NCI-H1417 treated with DMSO at 0.1 percent for 48 hours (cell line): ENCODE results near the gene STXBP3.
A peak's percentile ranks its signal among the peaks of the same experiment; 100 is the strongest.
"Not testable (repeated sequence)": the region's sequence is repeated elsewhere in the genome, so short reads cannot be mapped to it uniquely, and the experiment has no call there.

Source experiments
- DNase-seq: peaks from one replicate; lab custom pipeline; 2025; lab: John Stamatoyannopoulos, UW

Gene STXBP3

GRCh38 chr1:108746382-108747170 is at the start of gene STXBP3:
TSS of gene STXBP3 (plus strand) at chr1:108746674. CDS start at chr1:108746738, 64 bp downstream.
- peak; percentile 72 for DNase-seq

GRCh38 chr1:108699375-108700332 is 46.8 kb upstream of the STXBP3 start:
- no peak for DNase-seq

DNA sequence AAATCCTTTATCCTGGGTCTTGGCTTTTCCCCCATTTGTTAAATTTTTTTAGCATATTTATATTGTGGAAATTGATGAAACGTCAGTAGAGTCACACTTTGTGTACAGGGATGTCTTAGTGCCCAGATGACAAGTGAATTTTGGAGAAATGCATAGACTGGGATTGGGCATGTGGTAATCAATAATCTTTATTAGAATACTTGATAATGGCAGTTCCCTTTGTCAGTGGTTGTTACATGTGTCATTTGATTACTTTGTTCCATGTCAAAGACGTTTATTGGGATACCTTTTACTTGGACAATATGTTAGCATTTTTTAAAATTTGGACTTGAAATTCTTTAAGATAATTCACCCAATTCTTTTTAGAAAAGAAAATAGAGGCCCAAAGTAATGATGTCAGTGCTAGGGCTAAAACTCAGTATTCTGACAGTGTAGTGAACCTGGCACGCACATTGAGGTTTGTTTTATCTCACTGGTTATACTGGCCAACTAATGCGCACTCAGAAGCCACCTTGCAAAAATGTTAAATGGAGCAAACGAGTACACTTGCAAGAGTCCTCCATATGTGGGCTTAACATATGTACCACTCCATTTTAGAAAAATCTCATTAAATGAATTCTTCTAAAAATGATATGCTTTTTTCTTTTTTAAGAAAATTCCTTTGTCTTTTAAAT is 45.2 kb upstream of the STXBP3 start:
- DNase-seq = no peak

DNA sequence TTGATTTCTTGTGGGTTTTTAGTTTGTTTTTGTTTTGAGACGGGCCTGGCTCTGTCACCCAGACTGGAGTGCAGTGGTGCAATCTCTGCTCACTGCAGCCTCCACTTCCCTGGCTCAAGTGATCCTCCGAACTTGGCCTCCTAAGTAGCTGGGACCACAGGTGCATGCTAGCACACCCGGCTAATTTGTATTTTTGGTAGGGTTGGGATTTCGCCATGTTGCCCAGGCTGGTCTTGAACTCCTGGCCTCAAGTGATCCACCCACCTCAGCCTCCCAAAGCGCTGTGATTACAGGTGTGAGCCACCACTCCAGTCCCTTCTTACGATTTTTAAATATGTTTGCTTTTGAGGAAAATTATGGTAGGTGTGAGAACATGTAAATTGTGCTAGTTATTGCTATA is 44.4 kb upstream of the STXBP3 start:
- DNase-seq = not testable (repeated sequence)

DNA sequence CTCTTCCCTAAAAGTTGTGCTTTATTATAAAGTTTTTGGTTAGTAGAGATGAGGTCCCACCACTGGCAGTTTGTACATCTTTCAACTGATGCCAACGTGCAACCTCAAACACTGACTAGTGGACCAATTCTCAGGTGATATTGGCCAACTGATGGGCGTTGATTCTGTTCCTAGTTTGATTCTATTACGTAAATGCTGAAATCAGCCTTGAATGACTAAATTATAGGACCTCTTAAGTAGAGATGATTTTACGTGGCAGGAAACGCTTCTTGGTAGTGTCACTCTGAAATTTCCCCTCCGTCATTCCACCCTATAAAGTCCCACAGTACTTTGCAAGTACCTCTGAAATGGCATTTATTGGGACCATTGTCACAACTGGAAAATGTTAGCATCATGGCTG is 42.5 kb upstream of the STXBP3 start:
- no peak for DNase-seq

DNA sequence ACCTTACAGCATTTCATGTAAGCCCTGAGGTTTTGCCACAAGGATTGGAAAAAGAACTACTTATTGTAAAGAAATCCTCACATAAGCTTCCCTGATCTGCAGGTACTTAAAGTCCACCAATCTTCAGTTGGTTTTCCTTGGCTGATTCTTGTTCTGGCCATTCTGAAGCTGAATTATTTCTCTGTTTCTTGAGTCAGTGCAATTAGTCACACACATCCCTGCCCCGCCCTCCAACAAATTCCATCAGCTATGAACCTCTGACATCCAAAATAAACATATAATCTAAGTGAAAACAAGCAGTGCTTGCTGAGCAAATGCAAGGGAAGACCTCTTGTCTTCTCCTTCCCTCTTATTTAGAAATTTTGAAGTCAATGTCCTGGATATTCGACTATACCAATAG is 42.0 kb upstream of the STXBP3 start:
- no peak for DNase-seq

DNA sequence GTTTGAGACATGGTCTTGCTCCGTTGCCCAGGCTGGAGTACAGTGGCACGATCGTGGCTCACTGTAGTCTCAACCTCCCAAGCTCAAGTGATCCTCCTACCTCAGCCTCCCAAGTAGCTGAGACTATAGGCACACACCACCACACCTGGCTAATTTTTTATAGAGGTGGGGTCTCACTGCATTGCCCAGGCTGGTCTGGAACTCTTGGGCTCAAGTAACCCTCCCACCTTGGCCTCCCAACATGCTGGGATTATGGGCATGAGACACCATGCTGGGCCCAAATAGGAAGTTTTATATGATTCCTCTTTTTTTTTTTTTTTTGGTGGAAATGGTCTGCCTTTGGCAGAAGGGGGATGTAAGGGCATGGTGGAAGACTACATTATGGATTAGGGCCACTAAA is 39.8 kb upstream of the STXBP3 start:
- DNase-seq = no peak

DNA sequence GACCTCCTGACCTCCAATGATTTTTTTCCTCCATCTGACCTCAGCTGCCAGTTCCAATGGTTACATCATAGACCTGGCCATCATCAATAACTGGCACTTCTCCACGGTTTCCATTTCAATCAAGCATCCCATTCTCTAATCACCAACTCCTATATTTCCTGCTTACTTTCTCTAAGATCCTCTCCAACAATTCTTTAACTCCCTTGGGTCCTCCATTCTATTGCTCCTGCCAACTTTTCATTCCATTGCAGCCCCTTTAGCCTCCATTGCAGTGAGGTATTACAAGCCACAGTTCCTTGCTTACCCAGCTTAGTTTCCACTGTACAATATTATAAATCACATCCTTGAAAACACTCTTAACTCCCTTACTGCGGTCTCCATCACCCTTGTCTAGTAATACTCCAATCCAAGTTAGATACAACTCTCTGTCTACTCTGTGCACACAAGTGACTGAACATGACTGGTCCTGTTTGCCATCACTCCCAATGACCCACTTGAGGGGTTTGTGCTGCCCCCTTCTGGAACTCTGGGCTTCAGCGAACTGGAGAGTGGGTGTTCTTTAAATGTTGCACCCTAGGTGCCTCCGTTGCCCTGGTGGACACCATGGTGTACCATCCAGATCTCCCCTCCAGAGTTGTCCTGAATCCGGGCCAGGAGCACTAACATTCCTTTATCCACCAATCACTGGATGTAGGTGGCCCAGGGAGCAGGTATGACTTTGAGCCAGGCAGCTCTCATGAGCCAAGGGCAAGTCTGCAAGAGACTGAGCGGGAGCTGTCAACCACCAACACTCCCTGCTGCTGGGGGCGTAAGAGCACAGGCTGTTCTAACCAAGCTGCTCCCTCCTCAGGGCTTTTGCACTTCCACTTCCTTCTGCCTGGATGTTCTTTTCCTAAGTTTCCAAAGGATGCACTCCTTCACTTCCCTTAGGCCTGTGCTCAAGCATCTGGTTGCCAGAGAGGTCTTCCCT is 37.5 kb upstream of the STXBP3 start:
- no peak for DNase-seq

- DNase-seq = no peak
Measured at GRCh38 chr1:108712606-108713150, 33.8 kb upstream of the STXBP3 start, which contains the start of gene FNDC7. TSS of gene FNDC7 (plus strand) at chr1:108712908. CDS start at chr1:108712934, 26 bp downstream.

- DNase-seq = no peak
Measured at GRCh38 chr1:108715932-108716331, 30.5 kb upstream of the STXBP3 start.

DNA sequence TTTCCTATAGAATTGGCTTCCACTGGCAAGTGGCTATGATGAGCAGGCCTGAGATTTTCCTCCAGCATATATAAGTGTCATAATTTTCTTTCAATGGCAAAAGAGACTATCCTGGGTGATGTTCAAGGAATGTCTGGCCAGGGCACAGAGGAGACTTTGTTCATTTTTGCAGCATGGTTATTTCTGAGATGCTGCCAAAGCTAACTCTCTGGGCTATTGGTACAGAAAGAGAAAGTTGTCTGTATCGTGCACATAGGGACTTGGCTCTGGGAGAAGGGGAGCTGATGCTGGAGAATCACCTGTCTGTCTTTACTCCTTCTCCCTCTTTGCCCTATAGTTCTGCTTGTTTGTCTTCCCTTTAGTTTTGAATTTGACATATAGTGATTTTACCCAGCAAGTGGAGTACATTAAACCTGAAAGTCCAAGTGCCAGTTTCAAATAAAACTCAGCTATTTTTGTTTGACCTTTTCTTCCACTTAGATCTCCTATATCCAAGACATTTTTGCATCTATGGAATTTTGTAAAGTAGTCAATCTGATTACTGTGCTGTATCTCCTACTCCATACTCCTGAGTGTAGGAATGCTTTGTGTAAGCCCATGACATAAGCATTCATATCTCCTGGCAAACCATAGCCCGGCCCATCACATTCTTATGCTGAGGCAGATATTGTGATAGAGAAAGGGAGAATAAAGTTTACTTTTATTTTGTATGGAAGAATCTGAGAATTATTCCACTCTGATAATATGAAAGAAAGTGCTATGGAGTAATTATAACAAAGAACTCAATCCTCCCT is 29.8 kb upstream of the STXBP3 start:
- no peak for DNase-seq

GRCh38 chr1:108717774-108718316 is 28.6 kb upstream of the STXBP3 start:
- DNase-seq = no peak

GRCh38 chr1:108718927-108719655 is 27.4 kb upstream of the STXBP3 start:
- DNase-seq = no peak

DNA sequence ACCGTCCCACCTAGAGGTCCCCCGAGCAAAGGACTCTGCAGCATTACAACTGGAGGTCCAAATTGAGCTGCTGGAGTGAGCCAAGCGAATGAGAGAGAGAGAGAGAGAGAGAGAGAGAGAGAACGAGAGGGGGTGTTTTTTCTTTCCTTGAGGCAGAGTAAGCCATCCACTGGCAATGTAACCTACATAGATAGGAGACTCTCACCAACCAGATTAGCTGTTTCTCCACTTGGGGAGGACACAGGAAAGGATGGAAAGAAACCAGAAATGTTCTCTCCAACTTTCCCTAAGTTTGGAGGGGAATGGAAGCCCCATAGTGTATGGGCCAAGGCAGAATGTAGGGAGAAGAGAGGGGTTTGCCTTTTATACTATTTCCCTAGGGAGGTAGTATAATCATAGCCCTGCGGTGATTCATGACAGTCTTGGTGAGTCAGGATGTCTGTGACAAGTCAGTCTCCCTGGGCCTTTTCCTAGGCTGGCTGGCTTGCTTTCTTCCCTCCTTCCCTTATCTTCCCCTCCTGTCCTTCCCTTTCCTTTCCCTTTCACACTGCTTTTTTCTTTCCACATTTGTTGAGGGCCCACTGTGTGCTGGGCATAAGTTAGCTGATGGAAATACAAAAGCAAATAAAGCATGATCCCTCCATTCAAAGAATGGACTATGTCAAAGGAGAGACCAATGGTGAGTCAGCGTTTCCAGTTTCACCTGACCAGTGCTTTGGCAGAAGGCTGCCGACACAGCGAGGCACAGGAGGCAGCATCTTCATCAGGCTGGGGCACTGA is 26.6 kb upstream of the STXBP3 start:
- no peak for DNase-seq

GRCh38 chr1:108722292-108722691 is 24.2 kb upstream of the STXBP3 start:
- DNase-seq = no peak

- DNase-seq = no peak
Measured at GRCh38 chr1:108725906-108726305, 20.6 kb upstream of the STXBP3 start.

DNA sequence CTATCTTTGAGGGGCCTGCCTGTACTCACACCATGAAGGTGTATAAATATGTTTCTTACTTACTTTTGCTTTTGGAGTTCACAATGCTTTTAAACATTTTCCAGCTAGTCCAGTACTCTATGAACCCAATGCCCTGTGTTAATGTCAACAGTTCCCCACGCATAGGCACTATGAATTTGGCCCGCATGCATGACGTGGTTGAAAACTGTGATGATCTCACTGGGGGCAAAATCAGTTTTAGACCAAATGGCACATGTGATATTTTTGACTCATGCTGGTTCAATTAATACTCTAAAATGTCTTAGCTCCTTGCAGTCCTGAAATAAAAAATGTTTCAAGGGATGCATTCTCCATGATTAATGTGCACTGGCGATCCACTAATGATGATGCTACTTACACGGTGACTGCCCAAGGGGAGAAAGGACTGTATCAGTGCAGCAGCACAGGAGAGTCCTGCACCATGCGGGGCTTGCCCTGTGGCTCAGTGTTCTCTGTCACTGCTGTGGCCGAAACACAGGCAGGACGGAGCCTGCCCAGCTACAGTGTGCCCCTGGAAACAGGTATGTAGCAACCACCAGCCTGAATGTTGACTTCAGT is 18.0 kb upstream of the STXBP3 start:
- no peak for DNase-seq

DNA sequence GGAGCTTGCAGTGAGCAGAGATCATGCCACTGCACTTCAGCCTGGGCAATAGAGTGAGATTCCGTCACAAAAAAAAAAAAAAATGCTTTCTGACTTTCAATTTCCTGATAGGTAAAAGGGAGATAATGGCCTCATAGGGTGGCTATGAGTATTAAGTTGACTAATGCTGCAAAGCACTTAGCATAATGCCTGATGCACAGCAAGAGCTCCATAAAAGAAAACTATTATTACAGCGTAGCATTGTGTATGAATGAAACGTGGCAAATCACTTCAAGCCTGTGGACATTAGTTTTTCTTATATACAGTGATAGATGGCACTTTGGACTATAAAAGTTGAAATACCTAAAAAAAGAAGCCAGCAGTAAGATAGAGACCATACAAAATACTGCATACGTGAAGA is 17.0 kb upstream of the STXBP3 start:
- DNase-seq = no peak
